Sigmoid colon (tissue), 7 donors: ENCODE results near the gene COIL. TPM values are rescaled to one million over a fixed set of nuclear protein-coding genes. Genes with fewer than 3 reads are reported as not detected.

Source experiments
- DNase-seq: peaks from one replicate; pipeline ENCODE4 v3.0.0-alpha.2; 2019
- H3K27ac ChIP-seq, 4 donors: fragments of 200-600 bp; sonication (generic); one replicate each; pipeline ENCODE4 v1.5.1; 2016 to 2019; ENCODE audit warnings: mild to moderate bottlenecking in 1 of 4
- H3K27me3 ChIP-seq, 3 donors: fragments of 200-600 bp; sonication (generic); one replicate each; pipeline ENCODE4 v1.5.1; 2019; ENCODE audit warnings: mild to moderate bottlenecking in 1 of 3
- H3K36me3 ChIP-seq, 4 donors: fragments of 200-600 bp; sonication (generic); one replicate each; pipeline ENCODE4 v1.5.1; 2016 to 2019
- H3K4me1 ChIP-seq, 4 donors: fragments of 200-600 bp; sonication (generic); one replicate each; pipeline ENCODE4 v1.5.1; 2017 to 2019
- H3K4me3 ChIP-seq, 4 donors: fragments of 200-600 bp; sonication (generic); one replicate each; pipeline ENCODE4 v1.5.1; 2017 to 2019; ENCODE audit warnings: mild to moderate bottlenecking in 2 of 4, moderate library complexity in 1 of 4
- H3K9me3 ChIP-seq, 4 donors: fragments of 200-600 bp in 3 of 4; sonication (generic) in 3 of 4; one replicate each; pipeline versions ENCODE4 v1.5.1 to v1.6.1; 2013 to 2019
- EP300 ChIP-seq, 4 donors: sonication (generic); formaldehyde crosslinking; IDR thresholded peaks; one replicate each; pipeline ENCODE4 v1.6.1; 2017; ENCODE audit warnings: antibody characterized with exemption in 4 of 4
- POLR2A ChIP-seq, 2 donors: fragments of 450-650 bp; IDR thresholded peaks; one replicate each; pipeline ENCODE4 v1.6.1; 2016; ENCODE audit warnings: antibody characterized with exemption in 2 of 2, mild to moderate bottlenecking in 2 of 2, moderate library complexity in 2 of 2
- POLR2AphosphoS5 ChIP-seq, 4 donors: sonication (generic); formaldehyde crosslinking; IDR thresholded peaks; one replicate each; pipeline ENCODE4 v1.6.1; 2017; ENCODE audit warnings: antibody characterized with exemption in 4 of 4
- WGBS, 2 donors: extraction: QIAGEN DNeasy Blood & Tissue Kit; methylation state at CpG; one replicate each; pipeline ENCODE4 v1.1.7; 2013; 5-methylcytosine and 5-hydroxymethylcytosine counted together
- intact Hi-C: fragments of 100-400 bp; cut with DNase I; formaldehyde crosslinking; loops from one replicate; pipeline ENCODE4 v1.15.1; 2023
- polyA plus RNA-seq, 3 donors: library from polyadenylated mRNA; stranded (reverse); fragments of 200-250 nt; gene quantifications; one replicate each; pipeline ENCODE4 v1.2.3, GENCODE V29; 2013
- total RNA-seq, 4 donors: library from RNA; depleted of rRNA; stranded (reverse); fragments of >200 nt; gene quantifications; one replicate each; pipeline ENCODE4 v1.1.0, GENCODE V29; 2016
- TF ChIP-seq, protein P1 (sequence below), 4 experiments: fragments of 450-650 bp in 3 of 4; fragments of 200-600 bp in 1 of 4; IDR thresholded peaks; one replicate each; pipeline ENCODE4 v1.5.1; 2016 to 2019; ENCODE audit warnings: antibody characterized with exemption in 4 of 4, mild to moderate bottlenecking in 3 of 4, moderate library complexity in 2 of 4
- donor health status: healthy with polysubstance abuse.
- donor health status: Bipolar disorder and iron deficiency.
- donor health status: healthy.

The COIL gene
- total and polyA plus RNA-seq, 7 donors, result 8.3 to 15.1 (median 11.8) TPM

DNA sequence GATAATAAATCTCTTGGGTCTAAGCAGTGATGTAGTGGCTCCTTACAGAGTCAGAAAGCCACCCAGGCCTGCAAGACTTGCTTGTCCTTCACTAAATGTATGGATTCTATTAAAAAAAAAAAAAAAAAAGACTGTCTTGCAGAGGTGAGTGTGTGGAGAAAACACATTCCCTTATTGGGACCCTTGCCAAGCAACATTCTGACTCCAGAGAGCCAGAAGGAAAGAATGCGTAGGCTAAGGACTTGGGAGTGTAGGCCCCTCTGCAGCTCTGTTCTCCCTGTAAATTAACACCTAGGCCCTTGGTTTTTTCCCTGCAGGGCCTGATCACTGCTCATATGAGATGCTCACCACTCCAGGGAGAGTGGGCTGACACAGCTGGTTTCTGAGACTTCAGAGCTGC lies 34.9 kb upstream of the COIL start:
- H3K9me3 ChIP-seq, result no peaks in the 10 kb centered on the region
- 92 to 94% methylated on average over 1 of the region's 1 CpG for WGBS, 2 donors
- no peak overlapping the region for H3K4me3 ChIP-seq
- intact Hi-C loops, result no loop called here
- H3K27ac ChIP-seq, result peak overlapping the region in 2 of 4 donors; percentile 7 to 47
- no peaks in the 10 kb centered on the region for H3K27me3 ChIP-seq
- DNase-seq, result no peak
- TF ChIP-seq POLR2A (IDR thresholded peaks at IDR 0.05) (no peak), EP300 (IDR thresholded peaks at IDR 0.05) (no peak)
- TF ChIP-seq, protein P1, sequence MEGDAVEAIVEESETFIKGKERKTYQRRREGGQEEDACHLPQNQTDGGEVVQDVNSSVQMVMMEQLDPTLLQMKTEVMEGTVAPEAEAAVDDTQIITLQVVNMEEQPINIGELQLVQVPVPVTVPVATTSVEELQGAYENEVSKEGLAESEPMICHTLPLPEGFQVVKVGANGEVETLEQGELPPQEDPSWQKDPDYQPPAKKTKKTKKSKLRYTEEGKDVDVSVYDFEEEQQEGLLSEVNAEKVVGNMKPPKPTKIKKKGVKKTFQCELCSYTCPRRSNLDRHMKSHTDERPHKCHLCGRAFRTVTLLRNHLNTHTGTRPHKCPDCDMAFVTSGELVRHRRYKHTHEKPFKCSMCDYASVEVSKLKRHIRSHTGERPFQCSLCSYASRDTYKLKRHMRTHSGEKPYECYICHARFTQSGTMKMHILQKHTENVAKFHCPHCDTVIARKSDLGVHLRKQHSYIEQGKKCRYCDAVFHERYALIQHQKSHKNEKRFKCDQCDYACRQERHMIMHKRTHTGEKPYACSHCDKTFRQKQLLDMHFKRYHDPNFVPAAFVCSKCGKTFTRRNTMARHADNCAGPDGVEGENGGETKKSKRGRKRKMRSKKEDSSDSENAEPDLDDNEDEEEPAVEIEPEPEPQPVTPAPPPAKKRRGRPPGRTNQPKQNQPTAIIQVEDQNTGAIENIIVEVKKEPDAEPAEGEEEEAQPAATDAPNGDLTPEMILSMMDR (IDR thresholded peaks at IDR 0.05), result no peak
- peaks cover 0 to 13% (median 5%) of the 10 kb centered on the region in 4 donors for H3K4me1 ChIP-seq
- H3K36me3 ChIP-seq, result peaks cover 4 to 93% (median 41%) of the 10 kb centered on the region in 4 donors

DNA sequence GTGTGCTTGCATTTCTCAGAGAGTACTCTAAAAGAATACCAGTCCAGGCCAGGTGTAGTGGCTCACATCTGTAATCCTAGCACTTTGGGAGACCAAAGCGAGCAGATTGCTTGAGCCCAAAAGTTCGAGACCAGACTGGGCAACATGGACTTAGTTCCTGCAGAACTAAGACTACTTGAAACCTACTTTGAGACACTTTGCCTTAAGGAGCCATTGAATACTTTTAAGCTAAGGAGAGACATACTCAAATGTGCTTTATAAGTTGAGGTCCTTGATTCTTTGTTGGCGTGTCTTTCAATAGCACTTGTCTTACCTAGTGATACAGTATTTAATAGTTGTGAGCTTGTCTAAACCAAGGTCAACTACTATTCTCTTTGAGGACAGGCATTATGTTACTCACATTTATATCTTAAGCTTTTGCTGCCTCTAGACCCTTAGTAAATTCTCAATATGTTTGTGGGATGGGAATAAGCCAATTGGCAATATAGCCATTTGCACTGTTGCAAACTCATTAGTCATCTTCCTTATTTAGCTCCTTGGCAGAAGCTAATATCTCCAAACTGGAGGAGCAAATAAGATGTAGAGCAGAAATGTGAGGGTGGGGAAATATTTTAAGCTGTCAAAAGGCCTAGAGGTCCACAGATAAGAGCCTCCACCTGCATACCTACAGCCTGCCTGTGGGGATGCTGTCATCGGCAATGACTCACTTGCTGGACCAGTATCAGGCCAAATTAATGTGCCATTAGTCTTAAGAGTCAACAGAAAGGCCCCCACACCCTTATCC lies 33.4 kb upstream of the COIL start:
- peaks cover 8 to 99% (median 41%) of the 10 kb centered on the region in 4 donors for H3K36me3 ChIP-seq

DNA sequence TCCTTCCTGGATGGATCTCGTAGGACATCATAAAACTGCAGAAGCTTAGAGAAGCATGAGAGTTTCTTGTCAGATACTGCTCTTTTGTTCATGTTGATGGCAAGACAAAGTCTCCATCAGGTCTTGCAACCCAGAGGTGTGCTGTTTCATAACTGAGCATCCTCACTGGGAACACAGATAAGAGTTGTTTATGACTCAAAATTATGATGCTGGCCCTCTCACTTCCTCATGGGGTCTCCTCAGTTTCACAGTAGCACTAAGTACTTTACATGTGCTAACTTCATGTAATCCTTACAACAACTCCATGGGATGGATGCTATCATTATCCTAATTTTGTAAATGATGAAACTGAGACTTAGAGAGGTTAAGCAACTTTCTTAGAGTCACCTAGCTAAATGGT lies 31.5 kb upstream of the COIL start:
- peaks cover 12 to 99% (median 42%) of the 10 kb centered on the region in 4 donors for H3K36me3 ChIP-seq
- TF ChIP-seq, protein P1 (IDR thresholded peaks at IDR 0.05), result no peak
- no peak for TF ChIP-seq EP300 (IDR thresholded peaks at IDR 0.05)
- no peak for TF ChIP-seq POLR2AphosphoS5 (IDR thresholded peaks at IDR 0.05)
- TF ChIP-seq POLR2A (IDR thresholded peaks at IDR 0.05), result no peak
- no peak overlapping the region for H3K27ac ChIP-seq
- intact Hi-C loops, result no loop called here
- H3K9me3 ChIP-seq, result no peaks in the 10 kb centered on the region
- WGBS, 2 donors, result 30 to 70% methylated on average over 1 of the region's 1 CpG
- H3K4me1 ChIP-seq, result peaks cover 0 to 13% (median 5%) of the 10 kb centered on the region in 4 donors
- no peak overlapping the region for H3K4me3 ChIP-seq
- no peaks in the 10 kb centered on the region for H3K27me3 ChIP-seq
- no peak for DNase-seq

More for the DNA sequence above, 33.4 kb upstream of the COIL start:
- H3K27ac ChIP-seq, result no peak overlapping the region
- peaks cover 0 to 13% (median 5%) of the 10 kb centered on the region in 4 donors for H3K4me1 ChIP-seq
- no peaks in the 10 kb centered on the region for H3K9me3 ChIP-seq
- no peak overlapping the region for H3K4me3 ChIP-seq
- intact Hi-C loops, result no loop called here
- 97 to 98% methylated on average over 4 of the region's 4 CpGs for WGBS, 2 donors
- no peak for TF ChIP-seq POLR2AphosphoS5 (IDR thresholded peaks at IDR 0.05)
- TF ChIP-seq EP300 (IDR thresholded peaks at IDR 0.05), result no peak
- TF ChIP-seq POLR2A (IDR thresholded peaks at IDR 0.05), result no peak
- TF ChIP-seq, protein P1 (IDR thresholded peaks at IDR 0.05), result no peak
- no peak for DNase-seq
- H3K27me3 ChIP-seq, result no peaks in the 10 kb centered on the region

DNA sequence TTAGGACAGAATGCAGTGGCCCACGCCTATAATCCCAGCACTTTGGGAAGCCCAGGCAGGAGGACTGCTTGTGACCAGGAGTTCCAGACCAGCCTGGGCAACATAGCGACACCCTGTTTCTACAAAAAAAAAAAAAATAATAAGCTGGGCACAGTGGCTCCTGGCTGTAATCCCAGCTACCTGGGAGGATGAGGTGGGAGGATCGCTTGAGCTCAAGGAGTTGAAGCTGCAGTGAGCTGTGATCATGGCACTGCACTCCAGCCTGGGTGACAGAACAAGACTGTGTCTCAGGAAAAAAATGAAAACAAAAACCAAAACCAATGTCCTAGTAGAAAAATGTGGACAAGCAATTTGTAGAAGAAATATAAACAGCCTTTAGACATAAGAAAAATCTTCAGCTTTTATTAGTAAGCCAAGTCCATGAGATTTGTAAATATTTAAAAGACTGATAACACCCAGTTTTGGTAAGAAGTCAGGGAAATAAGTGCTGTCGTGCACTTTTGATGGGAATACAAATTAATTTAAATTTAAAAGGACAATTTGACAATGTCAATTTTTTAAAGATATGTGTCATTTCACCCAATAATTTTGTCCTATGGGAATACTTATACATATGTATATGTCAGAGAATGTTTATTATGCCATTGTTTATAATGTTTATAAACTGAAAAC lies 28.2 kb upstream of the COIL start:
- H3K36me3 ChIP-seq, result peaks cover 12 to 99% (median 39%) of the 10 kb centered on the region in 4 donors
- no peak for DNase-seq
- H3K9me3 ChIP-seq, result no peaks in the 10 kb centered on the region
- 92 to 96% methylated on average over 4 of the region's 4 CpGs for WGBS, 2 donors
- no peaks in the 10 kb centered on the region for H3K4me1 ChIP-seq
- no peaks in the 10 kb centered on the region for H3K27me3 ChIP-seq
- H3K27ac ChIP-seq, result no peak overlapping the region
- TF ChIP-seq, protein P1 (IDR thresholded peaks at IDR 0.05), result no peak
- TF ChIP-seq POLR2AphosphoS5 (IDR thresholded peaks at IDR 0.05), result no peak
- TF ChIP-seq EP300 (IDR thresholded peaks at IDR 0.05), result no peak
- TF ChIP-seq POLR2A (IDR thresholded peaks at IDR 0.05), result no peak
- H3K4me3 ChIP-seq, result no peak overlapping the region
- intact Hi-C loops, result no loop called here
